Measurements from ENCODE around the gene GARIN3.

DNA sequence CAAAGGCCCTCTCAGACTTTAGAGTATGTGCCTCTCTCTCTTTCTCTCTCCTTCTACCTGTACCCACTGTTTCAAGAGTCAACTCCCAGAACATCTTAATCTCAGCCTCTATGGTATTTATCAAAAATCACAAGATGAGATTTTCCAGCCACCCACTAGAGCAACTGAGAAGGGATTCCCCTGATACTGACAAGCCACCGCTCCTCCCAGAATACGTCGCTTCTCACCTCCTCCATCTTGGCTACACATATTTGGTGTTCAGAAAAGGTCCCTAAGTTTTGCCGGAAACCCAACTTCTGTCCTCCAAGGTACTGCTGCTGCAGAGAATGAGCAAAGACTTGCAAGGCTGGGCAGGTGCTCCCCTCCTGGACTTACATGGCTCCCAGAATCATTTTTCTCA is 6.1 kb downstream of the GARIN3 start:
- TF ChIP-seq, protein P1, sequence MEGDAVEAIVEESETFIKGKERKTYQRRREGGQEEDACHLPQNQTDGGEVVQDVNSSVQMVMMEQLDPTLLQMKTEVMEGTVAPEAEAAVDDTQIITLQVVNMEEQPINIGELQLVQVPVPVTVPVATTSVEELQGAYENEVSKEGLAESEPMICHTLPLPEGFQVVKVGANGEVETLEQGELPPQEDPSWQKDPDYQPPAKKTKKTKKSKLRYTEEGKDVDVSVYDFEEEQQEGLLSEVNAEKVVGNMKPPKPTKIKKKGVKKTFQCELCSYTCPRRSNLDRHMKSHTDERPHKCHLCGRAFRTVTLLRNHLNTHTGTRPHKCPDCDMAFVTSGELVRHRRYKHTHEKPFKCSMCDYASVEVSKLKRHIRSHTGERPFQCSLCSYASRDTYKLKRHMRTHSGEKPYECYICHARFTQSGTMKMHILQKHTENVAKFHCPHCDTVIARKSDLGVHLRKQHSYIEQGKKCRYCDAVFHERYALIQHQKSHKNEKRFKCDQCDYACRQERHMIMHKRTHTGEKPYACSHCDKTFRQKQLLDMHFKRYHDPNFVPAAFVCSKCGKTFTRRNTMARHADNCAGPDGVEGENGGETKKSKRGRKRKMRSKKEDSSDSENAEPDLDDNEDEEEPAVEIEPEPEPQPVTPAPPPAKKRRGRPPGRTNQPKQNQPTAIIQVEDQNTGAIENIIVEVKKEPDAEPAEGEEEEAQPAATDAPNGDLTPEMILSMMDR (IDR thresholded peaks at IDR 0.05): no peak
- TF ChIP-seq YY1 (IDR thresholded peaks at IDR 0.05; ENCODE audit: low read depth): no peak
- TF ChIP-seq RAD21 (IDR thresholded peaks at IDR 0.05; ENCODE audit: low read length): no peak
- TF ChIP-seq TAF1 (IDR thresholded peaks at IDR 0.05; ENCODE audit: borderline replicate concordance, low read depth, low read length): no peak
- TF ChIP-seq POLR2AphosphoS5 (IDR thresholded peaks at IDR 0.05; ENCODE audit: low read depth, low read length): no peak
- no peak for TF ChIP-seq JUND (IDR thresholded peaks at IDR 0.05)
- TF ChIP-seq GABPA (IDR thresholded peaks at IDR 0.05; ENCODE audit: low read depth): no peak
- TF ChIP-seq TCF12 (IDR thresholded peaks at IDR 0.05): no peak
- no peak for TF ChIP-seq RFX5 (IDR thresholded peaks at IDR 0.05; ENCODE audit: low read length)
- no peak for TF ChIP-seq GATA2 (CRISPR knock-in tag; IDR thresholded peaks at IDR 0.05)
- TF ChIP-seq, protein P2, sequence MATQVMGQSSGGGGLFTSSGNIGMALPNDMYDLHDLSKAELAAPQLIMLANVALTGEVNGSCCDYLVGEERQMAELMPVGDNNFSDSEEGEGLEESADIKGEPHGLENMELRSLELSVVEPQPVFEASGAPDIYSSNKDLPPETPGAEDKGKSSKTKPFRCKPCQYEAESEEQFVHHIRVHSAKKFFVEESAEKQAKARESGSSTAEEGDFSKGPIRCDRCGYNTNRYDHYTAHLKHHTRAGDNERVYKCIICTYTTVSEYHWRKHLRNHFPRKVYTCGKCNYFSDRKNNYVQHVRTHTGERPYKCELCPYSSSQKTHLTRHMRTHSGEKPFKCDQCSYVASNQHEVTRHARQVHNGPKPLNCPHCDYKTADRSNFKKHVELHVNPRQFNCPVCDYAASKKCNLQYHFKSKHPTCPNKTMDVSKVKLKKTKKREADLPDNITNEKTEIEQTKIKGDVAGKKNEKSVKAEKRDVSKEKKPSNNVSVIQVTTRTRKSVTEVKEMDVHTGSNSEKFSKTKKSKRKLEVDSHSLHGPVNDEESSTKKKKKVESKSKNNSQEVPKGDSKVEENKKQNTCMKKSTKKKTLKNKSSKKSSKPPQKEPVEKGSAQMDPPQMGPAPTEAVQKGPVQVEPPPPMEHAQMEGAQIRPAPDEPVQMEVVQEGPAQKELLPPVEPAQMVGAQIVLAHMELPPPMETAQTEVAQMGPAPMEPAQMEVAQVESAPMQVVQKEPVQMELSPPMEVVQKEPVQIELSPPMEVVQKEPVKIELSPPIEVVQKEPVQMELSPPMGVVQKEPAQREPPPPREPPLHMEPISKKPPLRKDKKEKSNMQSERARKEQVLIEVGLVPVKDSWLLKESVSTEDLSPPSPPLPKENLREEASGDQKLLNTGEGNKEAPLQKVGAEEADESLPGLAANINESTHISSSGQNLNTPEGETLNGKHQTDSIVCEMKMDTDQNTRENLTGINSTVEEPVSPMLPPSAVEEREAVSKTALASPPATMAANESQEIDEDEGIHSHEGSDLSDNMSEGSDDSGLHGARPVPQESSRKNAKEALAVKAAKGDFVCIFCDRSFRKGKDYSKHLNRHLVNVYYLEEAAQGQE (IDR thresholded peaks at IDR 0.05; ENCODE audit: low read depth, low read length): no peak
